ENCODE measurements around the gene CRK. TPM values are rescaled to one million over a fixed set of nuclear protein-coding genes. Genes with fewer than 3 reads are reported as not detected.

CRK gene
- 70.9 and 80.5 TPM in 2 replicates for total RNA-seq (2014; rRNA removed; shearing (Covaris generic))

GRCh38 chr17:1455797-1456599, at the start of gene CRK:
Gene CRK (minus strand): TSS chr17:1456232. CDS start chr17:1456117, 115 bp downstream.
- peak; percentile 91 for DNase-seq (ENCODE audit: low spot score)

- DNase-seq (ENCODE audit: low spot score), result no peak
Measured at GRCh38 chr17:1505586-1505985, 49.6 kb upstream of the CRK start.

- DNase-seq (ENCODE audit: low spot score), result no peak
Measured at GRCh38 chr17:1504866-1505265, 48.8 kb upstream of the CRK start.

- no peak for DNase-seq (ENCODE audit: low spot score)
Measured at GRCh38 chr17:1503699-1504098, 47.7 kb upstream of the CRK start.

- no peak for DNase-seq (ENCODE audit: low spot score)
Measured at GRCh38 chr17:1498869-1499268, 42.8 kb upstream of the CRK start.

GRCh38 chr17:1498233-1498632, 42.2 kb upstream of the CRK start:
- no peak for DNase-seq (ENCODE audit: low spot score)

GRCh38 chr17:1497831-1498230, 41.8 kb upstream of the CRK start:
- no peak for DNase-seq (ENCODE audit: low spot score)

- no peak for DNase-seq (ENCODE audit: low spot score)
Measured at GRCh38 chr17:1496869-1497268, 40.8 kb upstream of the CRK start.

GRCh38 chr17:1495265-1495989, 39.4 kb upstream of the CRK start:
- DNase-seq (ENCODE audit: low spot score), result no peak

GRCh38 chr17:1494736-1495253, 38.8 kb upstream of the CRK start:
- no peak for DNase-seq (ENCODE audit: low spot score)

GRCh38 chr17:1494203-1494602, 38.2 kb upstream of the CRK start:
- DNase-seq (ENCODE audit: low spot score), result no peak

GRCh38 chr17:1493291-1493980, 37.4 kb upstream of the CRK start:
- no peak for DNase-seq (ENCODE audit: low spot score)

- DNase-seq (ENCODE audit: low spot score), result no peak
Measured at GRCh38 chr17:1492249-1493206, 36.5 kb upstream of the CRK start, which contains the start of gene MYO1C. Gene MYO1C (minus strand): TSS chr17:1492686. CDS start chr17:1492487, 199 bp downstream.

- DNase-seq (ENCODE audit: low spot score), result no peak
Measured at GRCh38 chr17:1491443-1492248, 35.6 kb upstream of the CRK start.

- DNase-seq (ENCODE audit: low spot score), result no peak
Measured at GRCh38 chr17:1490643-1491442, 34.8 kb upstream of the CRK start.

- no peak for DNase-seq (ENCODE audit: low spot score)
Measured at GRCh38 chr17:1488826-1489270, 32.8 kb upstream of the CRK start.

- DNase-seq (ENCODE audit: low spot score), result peak; percentile 71
Measured at GRCh38 chr17:1487939-1488825, 32.1 kb upstream of the CRK start.

Data from H4 (cell line).